Heart right ventricle (tissue), 16 donors: ENCODE data around the gene COG4. TPM values are rescaled to one million over a fixed set of nuclear protein-coding genes. Genes with fewer than 3 reads are reported as not detected.

ENCODE experiments used
- ATAC-seq, 8 donors: fragments of 200-7000 bp; cut with Tn5 transposase; one replicate each; pipeline ENCODE4 v1.9.1; 2020; ENCODE audit warnings: mild to moderate bottlenecking in 8 of 8, moderate library complexity in 8 of 8, moderate number of reproducible peaks in 1 of 8
- DNase-seq, 2 donors: peaks; one replicate each; pipeline ENCODE4 v3.0.0-alpha.2; 2020
- H3K27ac ChIP-seq, 10 donors: fragments of 200-600 bp; sonication (generic) in 2 of 10; one replicate each; pipeline versions ENCODE4 v1.5.0 to v1.8.0; 2020 to 2022; ENCODE audit warnings: mild to moderate bottlenecking in 3 of 10
- H3K27me3 ChIP-seq, 7 donors: fragments of 200-600 bp; one replicate each; pipeline ENCODE4 v1.8.0; 2021 to 2022; ENCODE audit warnings: mild to moderate bottlenecking in 2 of 7
- H3K36me3 ChIP-seq, 9 donors: fragments of 200-600 bp; sonication (generic) in 1 of 9; one replicate each; pipeline versions ENCODE4 v1.5.0 to v1.8.0; 2020 to 2022; ENCODE audit warnings: mild to moderate bottlenecking in 2 of 9
- H3K4me1 ChIP-seq, 9 donors: fragments of 200-600 bp; sonication (generic) in 1 of 9; one replicate each; pipeline versions ENCODE4 v1.5.0 to v1.8.0; 2020 to 2022; ENCODE audit warnings: mild to moderate bottlenecking in 4 of 9
- H3K4me3 ChIP-seq, 10 donors: fragments of 200-600 bp; sonication (generic) in 2 of 10; one replicate each; pipeline versions ENCODE4 v1.5.0 to v1.8.0; 2020 to 2022; ENCODE audit warnings: mild to moderate bottlenecking in 7 of 10, moderate library complexity in 2 of 10
- H3K9me3 ChIP-seq, 11 donors: fragments of 200-600 bp in 10 of 11; sonication (generic) in 2 of 11; one replicate each; pipeline versions ENCODE4 v1.5.0 to v1.8.0; 2013 to 2022; ENCODE audit warnings: mild to moderate bottlenecking in 2 of 11, control low read depth in 1 of 11, moderate library complexity in 1 of 11
- WGBS, 2 donors: extraction: QIAGEN DNeasy Blood & Tissue Kit; methylation state at CpG; one replicate each; pipeline ENCODE4 v1.1.7; 2013; ENCODE audit warnings: inconsistent platforms in 1 of 2; 5-methylcytosine and 5-hydroxymethylcytosine counted together
- intact Hi-C, 10 donors: fragments of 100-400 bp; cut with DNase I; formaldehyde crosslinking; loops; one replicate each; pipeline versions ENCODE4 v1.11.1 to v1.14.2; 2022
- polyA plus RNA-seq, 2 donors: library from polyadenylated mRNA; stranded (reverse); fragments of 200-250 nt; gene quantifications; one replicate each; pipeline ENCODE4 v1.2.3, GENCODE V29; 2013
- total RNA-seq, 10 donors: library from RNA; stranded (reverse); fragmentation: NEBNext Ultra II Directional in 3 of 10; extraction: Animal tissue kit (Norgen Biotek cat#: 25700) in 3 of 10; gene quantifications; one replicate each; pipeline versions ENCODE4 v1.2.1 to v1.2.4, GENCODE V29; 2021 to 2023
- TF ChIP-seq, protein P1 (sequence below), 9 donors: fragments of 200-600 bp; sonication (generic) in 2 of 9; IDR thresholded peaks; one replicate each; pipeline versions ENCODE4 v1.5.0 to v1.8.0; 2021 to 2022; ENCODE audit warnings: antibody characterized with exemption in 9 of 9, mild to moderate bottlenecking in 5 of 9, moderate library complexity in 1 of 9
- donor health status: Arrhythmogenic right ventricular cardiomyopathy.
- donor health status: ischemic (EF 13 %, LVEDD 7.1; RV severe dilation, severe dysfunction).
- donor health status: healthy with polysubstance abuse.
- donor health status: DM: no; HTN: yes; CAD: no.
- donor health status: DM: no; HTN: no; CAD: no.
- donor health status: ischemic (EF 25% LVEDD 6.9; RV normal size, moderate dysfunction).
- donor health status: ischemic (EF 25% LVEDD 5.7; RV mildly dilated, moderate dysfunction).
- donor health status: healthy.
- donor health status: DM: yes; HTN: yes; CAD: no.
- donor health status: Ischemic cardiomyopathy.
- donor health status: ischemic (EF 35%, LVEDD 5.7; RV mildly dilated, moderate dysfunction).
- donor health status: nonischemic (EF 11% LVEDD 7.7; RV severe dilation, severe dysfunction).
- donor health status: DM: yes; HTN: yes; CAD: no.
- donor health status: PGD.
- donor health status: ischemic (EF 29% LVEDD 5.4; RV normal size, mild dysfunction).
- donor health status: nonischemic (EF 23%, LVEDD 6.1; RV moderate dilation, normal function).

Gene COG4
- total and polyA plus RNA-seq, 12 donors: 29.3 to 56.8 (median 40.5) TPM

DNA sequence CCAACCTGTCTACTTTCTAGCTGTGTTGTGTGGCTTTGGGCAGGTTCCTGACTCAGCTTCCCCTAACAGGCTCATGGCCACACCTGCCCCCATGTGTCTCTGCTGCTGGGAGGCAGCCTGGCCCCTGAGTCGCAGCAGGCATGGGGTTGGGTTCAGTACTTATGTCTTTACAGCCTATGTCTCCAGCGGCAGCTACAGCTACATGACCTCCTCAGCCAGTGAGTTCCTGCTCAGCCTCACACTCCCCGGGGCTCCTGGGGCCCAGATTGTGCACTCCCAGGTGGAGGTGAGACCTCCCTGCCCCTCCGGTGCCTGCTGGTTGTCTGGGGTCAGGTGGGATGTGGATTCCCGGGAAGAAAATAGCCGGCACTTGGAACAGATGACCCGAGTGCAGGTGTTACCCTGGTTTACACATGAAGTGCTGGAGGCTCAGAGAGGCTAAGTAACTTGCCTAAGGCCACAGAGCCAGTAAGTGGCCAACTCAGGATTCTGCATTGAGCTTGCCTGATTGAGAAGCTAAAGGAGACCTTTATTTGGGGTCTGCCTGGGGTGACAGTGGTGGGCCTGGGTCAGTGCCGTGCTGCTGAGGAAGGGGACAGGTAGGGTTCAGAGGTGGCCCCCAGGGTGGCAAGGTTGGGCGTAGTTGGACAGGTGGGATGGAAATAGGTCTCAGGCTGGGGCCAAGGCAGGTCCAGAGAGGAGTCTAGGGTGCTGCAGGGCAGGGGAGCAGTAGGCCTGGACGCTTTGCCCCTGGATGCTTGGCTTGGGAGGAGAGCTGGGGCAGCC lies 53.0 kb downstream of the COG4 start:
- DNase-seq: no peak
- 94 to 95% methylated on average over 10 of the region's 10 CpGs for WGBS, 2 donors
- Histone ChIP-seq H3K36me3 (peaks cover 0 to 66% (median 15%) of the 10 kb centered on the region in 9 donors), H3K4me3 (no peak overlapping the region), H3K4me1 (no peaks in the 10 kb centered on the region), H3K9me3 (no peaks in the 10 kb centered on the region), H3K27ac (no peak overlapping the region), H3K27me3 (no peaks in the 10 kb centered on the region)
- peak in 1 of 8 donors; percentile 15 for ATAC-seq
- TF ChIP-seq, protein P1, sequence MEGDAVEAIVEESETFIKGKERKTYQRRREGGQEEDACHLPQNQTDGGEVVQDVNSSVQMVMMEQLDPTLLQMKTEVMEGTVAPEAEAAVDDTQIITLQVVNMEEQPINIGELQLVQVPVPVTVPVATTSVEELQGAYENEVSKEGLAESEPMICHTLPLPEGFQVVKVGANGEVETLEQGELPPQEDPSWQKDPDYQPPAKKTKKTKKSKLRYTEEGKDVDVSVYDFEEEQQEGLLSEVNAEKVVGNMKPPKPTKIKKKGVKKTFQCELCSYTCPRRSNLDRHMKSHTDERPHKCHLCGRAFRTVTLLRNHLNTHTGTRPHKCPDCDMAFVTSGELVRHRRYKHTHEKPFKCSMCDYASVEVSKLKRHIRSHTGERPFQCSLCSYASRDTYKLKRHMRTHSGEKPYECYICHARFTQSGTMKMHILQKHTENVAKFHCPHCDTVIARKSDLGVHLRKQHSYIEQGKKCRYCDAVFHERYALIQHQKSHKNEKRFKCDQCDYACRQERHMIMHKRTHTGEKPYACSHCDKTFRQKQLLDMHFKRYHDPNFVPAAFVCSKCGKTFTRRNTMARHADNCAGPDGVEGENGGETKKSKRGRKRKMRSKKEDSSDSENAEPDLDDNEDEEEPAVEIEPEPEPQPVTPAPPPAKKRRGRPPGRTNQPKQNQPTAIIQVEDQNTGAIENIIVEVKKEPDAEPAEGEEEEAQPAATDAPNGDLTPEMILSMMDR (IDR thresholded peaks at IDR 0.05): no peak
- intact Hi-C loops: loop anchor here in 4 of 10 donors (5.0 to 10.0 kb wide), 2 partner anchors 76 to 78 kb away; no protein-coding TSS in a partner anchor

DNA sequence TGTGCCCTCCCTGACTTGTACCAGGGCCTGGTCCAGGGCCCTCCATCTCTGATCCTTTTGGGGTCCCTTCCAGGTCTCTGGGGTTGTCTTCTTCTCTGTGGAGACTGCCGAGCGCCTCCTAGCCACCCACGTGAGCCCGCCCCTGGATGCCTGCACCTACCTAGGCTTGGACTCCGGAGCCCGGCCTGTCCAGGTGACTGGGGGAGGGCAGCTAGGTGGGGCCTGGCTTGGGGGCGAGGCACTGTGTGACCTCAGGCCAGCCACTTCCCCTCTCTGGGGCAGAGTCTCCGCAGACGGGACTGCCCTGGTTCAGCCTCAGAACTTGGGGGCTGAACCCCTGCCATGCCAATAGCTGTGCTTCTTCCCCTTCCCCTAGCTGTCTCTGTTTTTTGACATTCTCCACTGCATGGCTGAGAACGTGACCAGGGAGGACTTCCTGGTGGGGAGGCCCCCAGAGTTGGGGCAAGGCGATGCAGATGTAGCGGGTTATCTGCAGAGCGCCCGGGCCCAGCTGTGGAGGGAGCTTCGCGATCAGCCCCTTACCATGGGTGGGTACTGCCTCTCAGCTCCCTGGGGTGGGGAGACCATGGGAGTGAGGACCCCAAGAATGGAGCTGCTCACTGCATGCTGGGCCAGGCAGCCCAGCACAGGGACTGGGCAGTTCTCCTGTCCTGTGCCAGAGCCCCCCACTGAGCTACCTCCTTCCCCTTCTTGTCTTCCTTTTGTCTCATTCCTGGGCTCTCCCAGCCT lies 54.4 kb downstream of the COG4 start:
- TF ChIP-seq, protein P1 (IDR thresholded peaks at IDR 0.05): no peak
- intact Hi-C loops: loop anchor here in 2 of 10 donors (10.0 kb wide), 2 partner anchors 74 to 94 kb away; no protein-coding TSS in a partner anchor
- Histone ChIP-seq H3K27ac (no peak overlapping the region), H3K4me3 (no peak overlapping the region), H3K36me3 (peaks cover 0 to 66% (median 14%) of the 10 kb centered on the region in 9 donors), H3K27me3 (no peaks in the 10 kb centered on the region), H3K4me1 (no peaks in the 10 kb centered on the region), H3K9me3 (no peaks in the 10 kb centered on the region)
- ATAC-seq (no peak), DNase-seq (no peak)
- WGBS, 2 donors: 95 to 96% methylated on average over 16 of the region's 16 CpGs

DNA sequence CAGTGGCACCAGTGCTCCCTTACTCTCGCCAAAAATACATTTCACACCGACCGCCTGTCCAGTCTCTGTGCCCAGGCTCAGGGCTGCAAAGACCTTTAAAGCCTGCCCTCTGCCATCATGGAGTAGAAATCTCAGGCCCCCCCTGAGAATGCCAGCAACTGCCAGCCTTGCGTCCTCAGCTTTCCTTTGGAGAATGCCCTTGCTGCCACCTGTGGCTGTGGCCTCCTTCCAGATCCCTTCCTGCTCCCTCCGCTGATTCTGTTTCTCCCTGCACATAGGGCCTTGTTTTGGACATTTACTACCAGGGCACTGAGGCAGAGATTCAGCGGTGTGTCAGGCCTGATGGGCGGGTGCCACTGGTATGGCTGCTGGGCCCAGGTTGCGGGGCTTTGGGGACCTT lies 55.7 kb downstream of the COG4 start:
- H3K36me3 ChIP-seq: peaks cover 0 to 64% (median 13%) of the 10 kb centered on the region in 9 donors
- H3K4me3 ChIP-seq: no peak overlapping the region
- intact Hi-C loops: loop anchor here in 2 of 10 donors (10.0 kb wide), 2 partner anchors 73 to 93 kb away; no protein-coding TSS in a partner anchor
- H3K27me3 ChIP-seq: no peaks in the 10 kb centered on the region
- no peaks in the 10 kb centered on the region for H3K9me3 ChIP-seq
- 96 to 98% methylated on average over 8 of the region's 8 CpGs for WGBS, 2 donors
- no peak for DNase-seq
- ATAC-seq: no peak
- TF ChIP-seq, protein P1 (IDR thresholded peaks at IDR 0.05): no peak
- no peaks in the 10 kb centered on the region for H3K4me1 ChIP-seq
- no peak overlapping the region for H3K27ac ChIP-seq

DNA sequence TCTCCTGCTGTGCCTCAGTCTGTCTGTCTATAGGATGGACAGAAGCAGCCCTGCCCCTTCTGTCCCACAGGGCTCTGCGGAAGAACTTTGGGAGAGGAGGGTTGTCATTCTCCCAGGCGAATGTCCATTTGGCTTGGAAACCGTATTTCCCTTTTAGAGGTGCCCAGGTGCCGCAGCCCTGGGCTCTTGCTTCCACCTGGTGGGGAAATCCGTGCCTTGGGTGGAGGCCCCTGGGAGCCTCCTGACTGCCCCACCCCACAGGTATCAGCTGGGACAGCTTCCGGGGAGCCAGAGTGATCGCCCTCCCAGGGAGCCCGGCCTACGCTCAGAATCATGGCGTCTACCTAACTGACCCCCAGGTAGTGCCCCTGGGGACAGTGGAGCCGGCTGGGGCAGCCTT lies 56.2 kb downstream of the COG4 start:
- intact Hi-C loops: loop anchor here in 2 of 10 donors (10.0 kb wide), 2 partner anchors 72 to 92 kb away; no protein-coding TSS in a partner anchor
- Histone ChIP-seq H3K4me3 (no peak overlapping the region), H3K9me3 (no peaks in the 10 kb centered on the region), H3K4me1 (no peaks in the 10 kb centered on the region), H3K27me3 (no peaks in the 10 kb centered on the region), H3K36me3 (peaks cover 0 to 62% (median 13%) of the 10 kb centered on the region in 9 donors), H3K27ac (no peak overlapping the region)
- TF ChIP-seq, protein P1 (IDR thresholded peaks at IDR 0.05): no peak
- DNase-seq: no peak
- ATAC-seq: no peak
- 86 to 89% methylated on average over 11 of the region's 11 CpGs for WGBS, 2 donors
